Measurements from ENCODE around the gene SNTB2. TPM values are rescaled to one million over a fixed set of nuclear protein-coding genes. Genes with fewer than 3 reads are reported as not detected.
A peak's percentile ranks its signal among the peaks of the same experiment; 100 is the strongest.
"Not testable (repeated sequence)": the region's sequence is repeated elsewhere in the genome, so short reads cannot be mapped to it uniquely, and the experiment has no call there.

Gene SNTB2
- total RNA-seq, 8 experiments from 2014 or later, result 4.7 to 34.7 (median 9.2) TPM

GRCh38 chr16:69277413-69277812 is 90.4 kb downstream of the SNTB2 start:
- Histone ChIP-seq H3K4me1 (replicated peaks in 1 of 2) (no peaks in the 10 kb centered on the region), H3K27ac (no peak overlapping the region), H3K4me3 (no peak overlapping the region)
- 0 to 100% (median 89%) methylated on average over 1 of the region's 1 CpG; no CpG with 5 or more reads in 1 of the 10 experiments for WGBS, 10 experiments
- in situ Hi-C loops (cut with MboI; ENCODE audit: low pct_unique_long_range_greater_than_20kb in 2 of 9, low sequenced_read_pairs in 9 of 9, unreplicated experiment in 9 of 9), result loop anchor here in 5 of 9 experiments (25.0 kb wide), 2 partner anchors 90 to 115 kb away; partner anchors contain the start of gene SNTB2 (in 1 of the 5)
- ATAC-seq (replicated peaks in 6 of 8), result peak in 1 of 8 experiments; percentile 75

- WGBS, 10 experiments, result 81 to 100% (median 94%) methylated on average over 1 to 4 of the region's 4 CpGs
- ATAC-seq (replicated peaks in 6 of 8), result no peak
- Histone ChIP-seq H3K4me1 (replicated peaks in 1 of 2) (no peaks in the 10 kb centered on the region), H3K4me3 (no peak overlapping the region), H3K27ac (no peak overlapping the region)
- in situ Hi-C loops (cut with MboI; ENCODE audit: low pct_unique_long_range_greater_than_20kb in 2 of 9, low sequenced_read_pairs in 9 of 9, unreplicated experiment in 9 of 9), result loop anchor here in 5 of 9 experiments (25.0 kb wide), 2 partner anchors 97 to 122 kb away; partner anchors contain the start of gene SNTB2 (in 1 of the 5)
These were observed 96.9 kb downstream of the SNTB2 start for GRCh38 chr16:69283851-69284250.

GRCh38 chr16:69285240-69285639 is 98.3 kb downstream of the SNTB2 start:
- 56 to 100% (median 84%) methylated on average over 1 to 4 of the region's 4 CpGs for WGBS, 10 experiments
- in situ Hi-C loops (cut with MboI; ENCODE audit: low pct_unique_long_range_greater_than_20kb in 2 of 9, low sequenced_read_pairs in 9 of 9, unreplicated experiment in 9 of 9), result loop anchor here in 5 of 9 experiments (25.0 kb wide), 2 partner anchors 98 to 123 kb away; partner anchors contain the start of gene SNTB2 (in 1 of the 5)
- no peak overlapping the region for H3K27ac ChIP-seq
- no peak overlapping the region for H3K4me3 ChIP-seq
- H3K4me1 ChIP-seq (replicated peaks in 1 of 2), result no peaks in the 10 kb centered on the region
- ATAC-seq (replicated peaks in 6 of 8), result no peak

GRCh38 chr16:69286941-69287713 is 100.2 kb downstream of the SNTB2 start:
- ATAC-seq (replicated peaks in 6 of 8), result peak in 3 of 8 experiments; percentile 68 to 83 (median 78)

GRCh38 chr16:69291657-69292056 is 104.7 kb downstream of the SNTB2 start:
- not testable (repeated sequence) for H3K27ac ChIP-seq; H3K4me3 ChIP-seq; ATAC-seq (replicated peaks in 6 of 8); H3K4me1 ChIP-seq (replicated peaks in 1 of 2)
- 20 to 100% (median 97%) methylated on average over 1 to 6 of the region's 9 CpGs; no CpG with 5 or more reads in 3 of the 10 experiments for WGBS, 10 experiments
- in situ Hi-C loops (cut with MboI; ENCODE audit: low pct_unique_long_range_greater_than_20kb in 2 of 9, low sequenced_read_pairs in 9 of 9, unreplicated experiment in 9 of 9), result loop anchor here in 5 of 9 experiments (25.0 kb wide), 2 partner anchors 104 to 129 kb away; partner anchors contain the start of gene SNTB2 (in 1 of the 5)

More at GRCh38 chr16:69286941-69287713, 100.2 kb downstream of the SNTB2 start:
- no peak overlapping the region for H3K4me3 ChIP-seq
- no peaks in the 10 kb centered on the region for H3K4me1 ChIP-seq (replicated peaks in 1 of 2)
- 5 to 96% (median 65%) methylated on average over 1 to 10 of the region's 13 CpGs for WGBS, 10 experiments
- H3K27ac ChIP-seq, result no peak overlapping the region
- in situ Hi-C loops (cut with MboI; ENCODE audit: low pct_unique_long_range_greater_than_20kb in 2 of 9, low sequenced_read_pairs in 9 of 9, unreplicated experiment in 9 of 9), result loop anchor here in 5 of 9 experiments (25.0 kb wide), 2 partner anchors 100 to 125 kb away; partner anchors contain the start of gene SNTB2 (in 1 of the 5)

- Histone ChIP-seq H3K4me1 (replicated peaks in 1 of 2) (no peaks in the 10 kb centered on the region), H3K27ac (no peak overlapping the region), H3K4me3 (no peak overlapping the region)
- 20 to 86% (median 79%) methylated on average over 1 to 3 of the region's 3 CpGs for WGBS, 10 experiments
- in situ Hi-C loops (cut with MboI; ENCODE audit: low pct_unique_long_range_greater_than_20kb in 2 of 9, low sequenced_read_pairs in 9 of 9, unreplicated experiment in 9 of 9), result loop anchor here in 5 of 9 experiments (25.0 kb wide), 2 partner anchors 106 to 131 kb away; partner anchors contain the start of gene SNTB2 (in 1 of the 5)
- ATAC-seq (replicated peaks in 6 of 8), result no peak
These were observed 106.4 kb downstream of the SNTB2 start for GRCh38 chr16:69293401-69293800.

GRCh38 chr16:69294051-69294450 is 107.1 kb downstream of the SNTB2 start:
- 83 to 100% (median 100%) methylated on average over 1 of the region's 1 CpG; no CpG with 5 or more reads in 5 of the 10 experiments for WGBS, 10 experiments
- no peak for ATAC-seq (replicated peaks in 6 of 8)
- no peak overlapping the region for H3K4me3 ChIP-seq
- no peaks in the 10 kb centered on the region for H3K4me1 ChIP-seq (replicated peaks in 1 of 2)
- in situ Hi-C loops (cut with MboI; ENCODE audit: low pct_unique_long_range_greater_than_20kb in 2 of 9, low sequenced_read_pairs in 9 of 9, unreplicated experiment in 9 of 9), result loop anchor here in 5 of 9 experiments (25.0 kb wide), 2 partner anchors 107 to 132 kb away; partner anchors contain the start of gene SNTB2 (in 1 of the 5)
- H3K27ac ChIP-seq, result no peak overlapping the region

- 95 to 100% (median 100%) methylated on average over 1 to 5 of the region's 7 CpGs; no CpG with 5 or more reads in 3 of the 10 experiments for WGBS, 10 experiments
- in situ Hi-C loops (cut with MboI; ENCODE audit: low pct_unique_long_range_greater_than_20kb in 2 of 9, low sequenced_read_pairs in 9 of 9, unreplicated experiment in 9 of 9), result loop anchor here in 5 of 9 experiments (25.0 kb wide), 2 partner anchors 109 to 134 kb away; partner anchors contain the start of gene SNTB2 (in 1 of the 5)
- H3K27ac ChIP-seq; H3K4me1 ChIP-seq (replicated peaks in 1 of 2); ATAC-seq (replicated peaks in 6 of 8); H3K4me3 ChIP-seq: not testable (repeated sequence)
These were observed 109.8 kb downstream of the SNTB2 start for GRCh38 chr16:69296771-69297170.

- no peak for ATAC-seq (replicated peaks in 6 of 8)
- 94 to 100% (median 100%) methylated on average over 1 to 4 of the region's 4 CpGs; no CpG with 5 or more reads in 1 of the 10 experiments for WGBS, 10 experiments
- H3K4me1 ChIP-seq (replicated peaks in 1 of 2), result no peaks in the 10 kb centered on the region
- H3K27ac ChIP-seq, result no peak overlapping the region
- H3K4me3 ChIP-seq, result no peak overlapping the region
- in situ Hi-C loops (cut with MboI; ENCODE audit: low pct_unique_long_range_greater_than_20kb in 2 of 9, low sequenced_read_pairs in 9 of 9, unreplicated experiment in 9 of 9), result loop anchor here in 5 of 9 experiments (25.0 kb wide), 2 partner anchors 111 to 136 kb away; partner anchors contain the start of gene SNTB2 (in 1 of the 5)
These were observed 111.3 kb downstream of the SNTB2 start for GRCh38 chr16:69298261-69298660.

- Histone ChIP-seq H3K4me3 (no peak overlapping the region), H3K4me1 (replicated peaks in 1 of 2) (no peaks in the 10 kb centered on the region), H3K27ac (no peak overlapping the region)
- ATAC-seq (replicated peaks in 6 of 8), result no peak
- 58 to 100% (median 89%) methylated on average over 1 of the region's 1 CpG; no CpG with 5 or more reads in 2 of the 10 experiments for WGBS, 10 experiments
- in situ Hi-C loops (cut with MboI; ENCODE audit: low pct_unique_long_range_greater_than_20kb in 2 of 9, low sequenced_read_pairs in 9 of 9, unreplicated experiment in 9 of 9), result no loop called here
These were observed 114.2 kb downstream of the SNTB2 start for GRCh38 chr16:69301187-69301586.

- 60 to 94% (median 90%) methylated on average over 1 to 4 of the region's 4 CpGs; no CpG with 5 or more reads in 2 of the 10 experiments for WGBS, 10 experiments
- in situ Hi-C loops (cut with MboI; ENCODE audit: low pct_unique_long_range_greater_than_20kb in 2 of 9, low sequenced_read_pairs in 9 of 9, unreplicated experiment in 9 of 9), result no loop called here
These were observed 114.9 kb downstream of the SNTB2 start for GRCh38 chr16:69301861-69302260.

GRCh38 chr16:69302301-69302700 is 115.3 kb downstream of the SNTB2 start:
- no peaks in the 10 kb centered on the region for H3K4me1 ChIP-seq (replicated peaks in 1 of 2)
- no peak overlapping the region for H3K4me3 ChIP-seq
- in situ Hi-C loops (cut with MboI; ENCODE audit: low pct_unique_long_range_greater_than_20kb in 2 of 9, low sequenced_read_pairs in 9 of 9, unreplicated experiment in 9 of 9), result no loop called here
- H3K27ac ChIP-seq, result no peak overlapping the region
- no peak for ATAC-seq (replicated peaks in 6 of 8)
- WGBS, 10 experiments, result 90 to 100% (median 100%) methylated on average over 1 to 4 of the region's 4 CpGs; no CpG with 5 or more reads in 1 of the 10 experiments

More at GRCh38 chr16:69301861-69302260, 114.9 kb downstream of the SNTB2 start:
- no peaks in the 10 kb centered on the region for H3K4me1 ChIP-seq (replicated peaks in 1 of 2)
- no peak for ATAC-seq (replicated peaks in 6 of 8)
- H3K4me3 ChIP-seq, result no peak overlapping the region
- H3K27ac ChIP-seq, result no peak overlapping the region

GRCh38 chr16:69306031-69306430 is 119.1 kb downstream of the SNTB2 start:
- WGBS, 10 experiments, result 0 to 90% (median 43%) methylated on average over 1 of the region's 1 CpG; no CpG with 5 or more reads in 3 of the 10 experiments
- H3K4me3 ChIP-seq, result no peak overlapping the region
- no peak for ATAC-seq (replicated peaks in 6 of 8)
- in situ Hi-C loops (cut with MboI; ENCODE audit: low pct_unique_long_range_greater_than_20kb in 2 of 9, low sequenced_read_pairs in 9 of 9, unreplicated experiment in 9 of 9), result no loop called here
- no peak overlapping the region for H3K27ac ChIP-seq
- no peaks in the 10 kb centered on the region for H3K4me1 ChIP-seq (replicated peaks in 1 of 2)
